RWPE2 (cell line): Measurements from ENCODE around the gene SLC35E2B.
"Not testable (repeated sequence)": the region's sequence is repeated elsewhere in the genome, so short reads cannot be mapped to it uniquely, and the experiment has no call there.

Experiments
- ATAC-seq: fragments of 200-7000 bp; cut with Tn5 transposase; 3 replicates; pipeline ENCODE4 v1.9.1; 2021; ENCODE audit warnings: low read depth
- DNase-seq: peaks from one replicate; pipeline ENCODE4 v3.0.0-alpha.2; 2020; ENCODE audit warnings: low spot score
- H3K27ac ChIP-seq: fragments of 450-650 bp; 2 replicates; pipeline ENCODE4 v1.5.1; 2017; ENCODE audit warnings: mild to moderate bottlenecking; ENCODE audit not compliant: poor library complexity, severe bottlenecking
- H3K27me3 ChIP-seq: fragments of 250-450 bp; sonication (Bioruptor Pico); 2 replicates; pipeline ENCODE4 v1.5.1; 2021; ENCODE audit warnings: mild to moderate bottlenecking, moderate library complexity; ENCODE audit not compliant: insufficient read depth, poor library complexity, severe bottlenecking
- H3K36me3 ChIP-seq: fragments of 250-450 bp; sonication (Bioruptor Pico); 2 replicates; pipeline ENCODE4 v1.5.1; 2020; ENCODE audit warnings: low read depth, mild to moderate bottlenecking, moderate library complexity
- H3K4me1 ChIP-seq: fragments of 250-450 bp; sonication (Bioruptor Pico); 2 replicates; pipeline ENCODE4 v1.5.1; 2021; ENCODE audit warnings: mild to moderate bottlenecking, moderate library complexity; ENCODE audit not compliant: insufficient read depth, poor library complexity, severe bottlenecking
- H3K4me3 ChIP-seq: fragments of 250-450 bp; sonication (Bioruptor Pico); 2 replicates; pipeline ENCODE4 v1.5.1; 2021; ENCODE audit warnings: mild to moderate bottlenecking, moderate library complexity; ENCODE audit not compliant: severe bottlenecking
- H3K9me3 ChIP-seq: fragments of 250-450 bp; sonication (Bioruptor Pico); 2 replicates; pipeline ENCODE4 v1.5.1; 2021; ENCODE audit warnings: mild to moderate bottlenecking, moderate library complexity; ENCODE audit not compliant: severe bottlenecking
- TF ChIP-seq, protein P1 (sequence below): fragments of 450-650 bp; IDR thresholded peaks from one replicate; pipeline ENCODE4 v1.5.1; 2017; ENCODE audit warnings: mild to moderate bottlenecking, moderate library complexity; ENCODE audit not compliant: poor library complexity, severe bottlenecking

The SLC35E2B gene

DNA sequence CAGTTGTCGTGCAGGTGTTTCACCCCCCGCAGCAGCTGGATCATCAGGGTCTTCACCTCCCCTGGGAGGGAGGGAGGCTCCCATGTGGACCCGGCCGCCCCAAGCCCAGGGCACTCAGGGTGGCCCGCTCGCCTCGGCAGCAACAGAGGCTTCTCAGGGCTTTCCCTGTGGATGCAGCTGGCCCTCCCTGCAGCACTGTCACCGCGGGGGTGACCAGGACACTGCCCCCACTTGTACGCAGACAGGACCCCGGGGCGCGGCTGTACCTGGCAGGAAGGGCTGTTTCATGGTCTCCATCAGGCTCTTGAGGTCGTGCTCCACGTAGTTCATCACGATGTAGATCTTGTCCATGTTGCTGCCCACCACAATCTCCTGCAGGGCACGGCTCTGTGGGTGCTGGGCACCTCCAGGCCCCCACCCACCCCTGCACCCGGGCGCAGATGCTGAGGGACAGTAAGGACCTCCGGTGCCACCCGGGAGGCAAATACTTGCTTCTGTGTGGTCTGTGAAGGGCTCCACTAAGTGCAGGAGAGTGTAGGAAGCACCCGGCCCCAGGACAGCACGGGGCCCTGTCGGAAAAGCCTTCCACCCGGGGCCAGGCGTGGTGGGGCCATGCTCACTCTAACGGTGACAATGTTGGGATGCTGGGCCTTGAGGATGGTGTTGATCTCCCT is 11.8 kb upstream of the SLC35E2B start:
- H3K27me3 ChIP-seq, H3K4me3 ChIP-seq, H3K27ac ChIP-seq, H3K36me3 ChIP-seq, H3K4me1 ChIP-seq, H3K9me3 ChIP-seq, ATAC-seq: not testable (repeated sequence)
- DNase-seq: peak; percentile 56

DNA sequence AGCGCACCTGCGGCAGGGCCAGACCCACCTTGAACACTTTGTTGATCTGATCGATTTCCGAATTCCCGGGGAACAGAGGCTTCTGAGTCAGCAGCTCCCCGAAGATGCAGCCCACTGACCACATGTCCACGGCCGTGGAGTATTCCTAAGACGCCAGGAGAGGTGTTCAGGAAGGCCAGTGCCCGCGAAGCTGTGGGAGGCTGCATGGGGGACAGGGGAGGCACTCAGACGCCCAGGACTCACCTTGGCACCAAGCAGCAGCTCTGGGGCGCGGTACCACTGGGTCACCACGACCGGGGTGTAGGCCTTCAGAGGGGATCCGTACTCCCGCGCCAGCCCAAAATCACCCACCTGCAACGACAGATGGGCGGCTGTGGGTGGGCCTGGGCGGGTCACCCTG is 11.2 kb upstream of the SLC35E2B start:
- no peak overlapping the region for H3K4me3 ChIP-seq
- no peaks in the 10 kb centered on the region for H3K9me3 ChIP-seq
- no peaks in the 10 kb centered on the region for H3K4me1 ChIP-seq
- H3K27me3 ChIP-seq: no peaks in the 10 kb centered on the region
- no peaks in the 10 kb centered on the region for H3K36me3 ChIP-seq
- peak; percentile 54 for DNase-seq
- H3K27ac ChIP-seq: no peak overlapping the region
- ATAC-seq: no peak
- TF ChIP-seq, protein P1, sequence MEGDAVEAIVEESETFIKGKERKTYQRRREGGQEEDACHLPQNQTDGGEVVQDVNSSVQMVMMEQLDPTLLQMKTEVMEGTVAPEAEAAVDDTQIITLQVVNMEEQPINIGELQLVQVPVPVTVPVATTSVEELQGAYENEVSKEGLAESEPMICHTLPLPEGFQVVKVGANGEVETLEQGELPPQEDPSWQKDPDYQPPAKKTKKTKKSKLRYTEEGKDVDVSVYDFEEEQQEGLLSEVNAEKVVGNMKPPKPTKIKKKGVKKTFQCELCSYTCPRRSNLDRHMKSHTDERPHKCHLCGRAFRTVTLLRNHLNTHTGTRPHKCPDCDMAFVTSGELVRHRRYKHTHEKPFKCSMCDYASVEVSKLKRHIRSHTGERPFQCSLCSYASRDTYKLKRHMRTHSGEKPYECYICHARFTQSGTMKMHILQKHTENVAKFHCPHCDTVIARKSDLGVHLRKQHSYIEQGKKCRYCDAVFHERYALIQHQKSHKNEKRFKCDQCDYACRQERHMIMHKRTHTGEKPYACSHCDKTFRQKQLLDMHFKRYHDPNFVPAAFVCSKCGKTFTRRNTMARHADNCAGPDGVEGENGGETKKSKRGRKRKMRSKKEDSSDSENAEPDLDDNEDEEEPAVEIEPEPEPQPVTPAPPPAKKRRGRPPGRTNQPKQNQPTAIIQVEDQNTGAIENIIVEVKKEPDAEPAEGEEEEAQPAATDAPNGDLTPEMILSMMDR: no peak

DNA sequence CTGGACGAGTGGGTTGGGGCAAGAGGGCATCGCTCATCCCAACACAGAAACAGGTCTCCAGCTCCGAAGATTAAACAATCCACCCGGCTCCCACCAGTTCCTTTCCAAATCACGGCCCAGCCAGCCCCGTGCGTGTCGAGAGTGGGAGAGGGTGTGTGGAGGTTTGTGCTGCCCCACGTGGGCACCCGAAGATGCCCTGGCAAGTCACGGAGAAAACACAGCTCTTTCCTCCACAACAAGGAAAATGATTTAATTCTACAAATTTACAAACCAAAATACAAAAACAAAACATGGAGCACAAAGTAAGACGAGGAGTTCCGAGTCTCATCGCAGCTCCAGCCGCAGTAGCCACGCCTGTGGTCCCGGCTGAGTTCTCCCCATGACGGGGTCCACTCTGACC is 9.9 kb upstream of the SLC35E2B start:
- not testable (repeated sequence) for H3K4me3 ChIP-seq, H3K9me3 ChIP-seq, H3K27me3 ChIP-seq, H3K4me1 ChIP-seq, H3K36me3 ChIP-seq, ATAC-seq, H3K27ac ChIP-seq
- peak; percentile 8 for DNase-seq

DNA sequence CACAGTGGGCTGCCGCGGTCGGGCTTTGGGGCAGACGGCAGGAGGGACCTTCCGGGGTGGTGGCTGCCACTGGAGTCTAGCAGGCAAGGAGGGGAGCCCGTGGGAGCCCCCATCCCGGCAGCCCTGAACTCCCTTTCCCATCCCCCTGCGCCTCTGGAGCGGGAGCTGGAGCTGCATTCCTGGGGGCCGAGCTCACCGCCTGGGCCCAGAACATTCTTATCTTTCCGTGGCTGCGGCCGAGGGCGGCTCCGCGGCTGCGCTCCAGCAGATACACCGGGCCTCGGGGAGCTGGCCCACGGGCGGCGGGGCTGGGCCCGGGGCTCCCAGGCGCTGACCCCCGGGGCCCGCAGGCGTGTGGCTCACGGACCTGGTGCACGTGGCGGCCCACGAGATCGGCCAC is 8.0 kb upstream of the SLC35E2B start:
- H3K27ac ChIP-seq, H3K4me3 ChIP-seq, H3K36me3 ChIP-seq, H3K4me1 ChIP-seq, H3K9me3 ChIP-seq, DNase-seq, H3K27me3 ChIP-seq: not testable (repeated sequence)
- peak; percentile 46; the same call in 2 of the 3 replicates for ATAC-seq

DNA sequence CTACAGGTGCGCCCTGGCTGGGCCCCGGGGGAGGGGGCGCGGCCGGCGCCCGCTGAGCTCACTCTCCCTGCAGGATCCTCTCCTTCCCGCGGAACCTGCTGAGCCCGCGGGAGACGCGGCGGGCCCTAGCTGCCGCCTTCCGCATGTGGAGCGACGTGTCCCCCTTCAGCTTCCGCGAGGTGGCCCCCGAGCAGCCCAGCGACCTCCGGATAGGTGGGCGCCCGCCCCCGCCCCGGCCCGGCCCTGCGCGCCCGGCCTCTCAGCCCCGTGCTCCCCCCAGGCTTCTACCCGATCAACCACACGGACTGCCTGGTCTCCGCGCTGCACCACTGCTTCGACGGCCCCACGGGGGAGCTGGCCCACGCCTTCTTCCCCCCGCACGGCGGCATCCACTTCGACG is 7.5 kb upstream of the SLC35E2B start:
- not testable (repeated sequence) for ATAC-seq, DNase-seq, H3K36me3 ChIP-seq, H3K9me3 ChIP-seq, H3K4me3 ChIP-seq, H3K27me3 ChIP-seq, H3K27ac ChIP-seq, H3K4me1 ChIP-seq

DNA sequence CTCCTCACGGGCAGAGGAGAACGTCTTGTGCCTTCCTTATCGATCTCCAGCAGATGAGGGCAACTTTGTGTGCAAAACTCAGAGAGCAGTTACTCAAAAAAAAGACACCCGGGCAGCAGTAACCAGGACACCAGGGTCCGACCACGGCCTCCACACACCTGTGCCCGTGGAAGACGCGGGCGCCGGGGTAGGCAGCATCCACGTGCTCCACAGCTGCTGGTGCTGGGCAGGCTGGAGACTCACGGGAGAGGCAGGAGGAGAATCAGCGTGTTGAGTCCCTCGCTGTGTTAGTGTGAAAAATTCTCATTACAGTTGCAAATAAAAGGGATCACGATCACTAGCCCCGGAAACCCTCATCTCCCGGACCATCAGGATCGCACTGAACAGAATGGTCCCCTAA is 6.5 kb upstream of the SLC35E2B start:
- ATAC-seq, H3K36me3 ChIP-seq, H3K27me3 ChIP-seq, H3K4me3 ChIP-seq, H3K4me1 ChIP-seq, H3K9me3 ChIP-seq, H3K27ac ChIP-seq: not testable (repeated sequence)
- peak; percentile 43 for DNase-seq

DNA sequence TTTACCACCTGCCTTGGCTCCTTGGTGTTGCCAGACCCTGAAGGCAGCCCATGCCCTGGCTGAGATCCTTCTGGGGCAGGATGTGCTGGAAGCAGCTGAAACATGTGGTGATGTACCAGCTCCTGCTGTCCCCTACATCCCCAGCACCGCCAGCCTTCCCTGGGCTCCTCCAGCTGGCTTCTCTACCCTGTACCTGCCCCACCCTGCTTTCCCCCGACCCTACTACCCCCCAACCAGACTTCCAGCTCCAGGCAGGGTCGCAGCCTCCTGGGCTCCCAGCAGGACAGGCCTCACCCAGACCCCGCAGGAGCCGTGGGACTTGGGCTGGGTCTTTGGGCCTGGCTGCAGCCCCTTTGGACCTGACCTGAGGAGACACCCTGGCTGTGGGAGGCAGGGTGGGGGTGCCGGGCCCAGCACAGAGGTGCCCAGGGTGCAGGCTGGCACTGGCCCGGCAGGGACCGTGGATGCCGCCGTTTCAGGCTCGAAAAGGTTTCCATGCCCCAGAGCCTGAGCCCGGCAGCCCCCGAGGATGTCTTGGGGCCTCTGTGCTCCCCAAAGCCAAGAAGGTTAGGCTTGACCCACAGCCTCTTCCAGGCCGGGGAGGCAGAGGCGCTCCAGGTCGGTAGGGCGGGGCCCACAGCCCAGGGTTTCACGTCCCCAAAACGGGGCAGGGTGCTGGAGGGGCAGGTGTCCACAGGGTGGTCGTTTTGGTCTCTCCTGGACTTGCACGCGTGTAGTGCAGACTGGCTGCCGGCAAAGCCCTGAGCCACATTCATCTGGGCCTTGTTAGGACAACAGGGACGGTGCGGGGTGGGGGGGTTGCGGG is 5.0 kb upstream of the SLC35E2B start:
- not testable (repeated sequence) for H3K36me3 ChIP-seq, H3K27me3 ChIP-seq, H3K27ac ChIP-seq, ATAC-seq, H3K9me3 ChIP-seq, H3K4me1 ChIP-seq, H3K4me3 ChIP-seq
- peak; percentile 39 for DNase-seq

DNA sequence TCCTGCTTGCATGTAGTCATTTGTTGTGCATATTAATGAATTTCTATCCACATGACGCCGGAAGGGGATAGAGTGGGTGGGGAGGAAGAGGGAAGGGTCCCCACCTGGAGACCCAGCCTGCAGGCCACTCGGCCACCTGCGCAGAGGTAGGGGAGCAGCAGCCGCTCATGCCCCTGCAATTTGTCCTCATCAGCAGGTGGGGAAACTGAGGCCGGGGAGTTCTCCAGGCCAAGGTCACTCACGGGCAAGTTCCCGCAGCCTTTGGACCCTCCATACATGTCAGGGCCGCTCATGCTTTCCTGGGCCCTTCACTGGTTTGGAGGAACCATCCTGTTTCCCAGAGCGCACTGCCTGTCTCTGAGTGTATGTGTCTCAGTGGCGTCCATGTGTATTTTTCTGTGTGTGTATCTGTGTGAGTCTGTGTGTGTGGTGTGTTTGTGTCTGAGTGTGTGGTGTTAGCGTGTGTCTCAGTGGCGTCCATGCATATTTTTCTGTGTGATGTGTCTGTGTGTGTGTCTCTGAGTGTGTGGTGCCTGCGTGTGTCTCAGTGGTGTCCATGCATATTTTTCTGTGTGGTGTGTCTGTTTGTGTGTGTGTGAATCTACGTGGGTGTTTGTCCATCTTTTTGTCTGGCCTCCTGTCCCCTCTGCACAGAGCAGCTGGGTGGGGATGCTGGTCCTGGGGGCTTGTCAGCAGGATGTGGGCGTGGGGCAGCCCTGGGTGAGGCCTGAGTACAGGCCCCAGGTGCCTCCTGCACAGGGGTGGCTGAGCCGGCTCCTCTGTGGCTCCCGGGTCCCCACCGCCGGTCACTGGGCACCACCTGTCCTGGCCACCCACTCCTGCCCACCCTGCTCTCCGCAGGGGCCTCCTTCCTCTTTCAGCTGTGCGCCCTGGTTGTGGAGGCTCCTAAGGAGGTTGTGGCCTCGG is 4.1 kb upstream of the SLC35E2B start:
- H3K36me3 ChIP-seq, ATAC-seq, H3K9me3 ChIP-seq, H3K4me1 ChIP-seq, H3K27ac ChIP-seq, H3K27me3 ChIP-seq, H3K4me3 ChIP-seq: not testable (repeated sequence)
- DNase-seq: peak; percentile 19

DNA sequence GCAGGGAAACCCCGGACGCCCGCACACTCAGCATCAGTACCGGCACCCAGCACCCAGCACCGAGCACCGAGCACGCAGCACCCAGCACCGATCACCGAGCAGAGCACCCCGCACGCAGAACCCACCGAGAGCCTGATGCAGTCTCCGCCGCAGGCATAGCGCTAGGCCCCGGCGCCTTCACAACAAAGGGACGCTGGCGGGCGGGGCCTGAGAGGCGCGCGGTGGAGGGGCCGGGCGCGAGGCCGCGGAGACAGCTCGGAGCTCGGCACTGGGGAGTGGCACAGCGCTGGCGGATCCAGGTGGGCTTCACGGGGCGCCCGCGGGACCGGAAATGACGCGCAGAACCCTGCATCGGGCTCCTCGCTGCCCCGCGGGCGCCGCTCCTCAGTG is 276 bp downstream of the SLC35E2B start:
- not testable (repeated sequence) for H3K9me3 ChIP-seq, H3K4me1 ChIP-seq, H3K36me3 ChIP-seq, H3K27me3 ChIP-seq
- ATAC-seq (peak; percentile 62), DNase-seq (peak; percentile 39)
- Histone ChIP-seq H3K4me3 (peak overlapping the region; percentile 36), H3K27ac (peak overlapping the region; percentile 48)

DNA sequence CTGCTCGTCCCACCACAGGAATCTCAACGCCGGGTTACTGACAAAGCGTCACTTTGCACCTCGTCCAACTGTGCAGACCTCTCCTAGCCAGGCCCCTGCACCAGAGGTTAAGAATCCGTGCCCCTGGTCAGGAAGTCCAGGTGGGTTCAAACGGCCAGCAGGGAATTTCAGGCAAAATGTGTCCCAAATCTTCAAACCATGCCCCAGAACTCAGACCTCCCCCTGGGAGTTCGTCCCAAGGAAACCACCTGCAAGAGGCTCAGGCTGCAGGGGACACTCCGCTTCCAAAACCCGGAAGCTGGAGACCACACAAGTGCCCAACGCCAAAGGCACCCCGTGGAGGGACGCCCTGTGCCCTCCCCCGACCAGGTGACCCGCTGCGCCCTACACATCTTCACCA is 1.2 kb downstream of the SLC35E2B start:
- not testable (repeated sequence) for H3K27ac ChIP-seq, DNase-seq, H3K9me3 ChIP-seq, H3K4me1 ChIP-seq, H3K36me3 ChIP-seq, ATAC-seq, H3K4me3 ChIP-seq, H3K27me3 ChIP-seq
